Ramos (cell line): ENCODE measurements around the gene DCTN5.
"Not testable (repeated sequence)": the region's sequence is repeated elsewhere in the genome, so short reads cannot be mapped to it uniquely, and the experiment has no call there.

Experiments
- in situ Hi-C: fragments of 300-500 bp; cut with MboI; formaldehyde crosslinking; loops from one replicate; pipeline ENCODE4 v1.14.3; 2022; ENCODE audit warnings: low sequenced_read_pairs; ENCODE audit not compliant: unreplicated experiment

Gene DCTN5

GRCh38 chr16:23722613-23723240 lies 81.5 kb downstream of the DCTN5 start:
- in situ Hi-C loops = not testable (repeated sequence)

GRCh38 chr16:23724096-23724784 lies 83.0 kb downstream of the DCTN5 start:
- in situ Hi-C loops = no loop called here

- in situ Hi-C loops = no loop called here
Observed at GRCh38 chr16:23724785-23725131, 83.5 kb downstream of the DCTN5 start.

GRCh38 chr16:23726710-23727109 lies 85.4 kb downstream of the DCTN5 start:
- in situ Hi-C loops = no loop called here
